BJ (cell line): ENCODE measurements around the gene UNK. TPM values are rescaled to one million over a fixed set of nuclear protein-coding genes. Genes with fewer than 3 reads are reported as not detected.

Experiments
- CTCF ChIA-PET: fragments of 350-600 bp; formaldehyde crosslinking; extraction: SDS; loops from one replicate; lab custom pipeline; 2021; ENCODE audit warnings: antibody characterized with exemption, inconsistent platforms; lab: Yijun Ruan, JAX
- POLR2A ChIA-PET: fragments of 300-600 bp; sonication (Branson Sonifier 250); formaldehyde crosslinking; extraction: SDS; loops from one replicate; lab custom pipeline; 2021; ENCODE audit warnings: antibody characterized with exemption; lab: Charles Lee
- DNase-seq: peaks from one replicate; pipeline ENCODE4 v3.0.0-alpha.2; 2011; ENCODE audit warnings: low read depth
- H3K27me3 ChIP-seq: 2 replicates; pipeline ENCODE4 v1.6.0; 2011; ENCODE audit warnings: low read length; ENCODE audit not compliant: control insufficient read depth, insufficient read depth
- H3K36me3 ChIP-seq: 2 replicates; pipeline ENCODE4 v1.5.1; 2011; ENCODE audit warnings: low read length; ENCODE audit not compliant: control insufficient read depth, insufficient read depth
- H3K4me3 ChIP-seq: 2 replicates; pipeline ENCODE4 v1.5.1; 2011; ENCODE audit warnings: low read depth, mild to moderate bottlenecking, control low read depth, low read length
- polyA plus RNA-seq: library from polyadenylated mRNA; depleted of rRNA; stranded (reverse); fragments of >200 nt; gene quantifications from 2 replicates; pipeline ENCODE4 v1.2.3, GENCODE V29; 2011
- TF ChIP-seq, protein P1 (sequence below): IDR thresholded peaks from 2 replicates; pipeline ENCODE4 v1.5.1; 2011; ENCODE audit warnings: low read depth, mild to moderate bottlenecking, control low read depth, inconsistent platforms, low read length, moderate library complexity; ENCODE audit not compliant: insufficient read depth

Gene UNK
- polyA plus RNA-seq, 1 experiment: 7.2 TPM

GRCh38 chr17:75838410-75838809 lies 53.8 kb downstream of the UNK start:
- no peak for DNase-seq
- ChIA-PET POLR2A (no interaction called here), CTCF (interaction anchor here (1.2 kb wide), 1 partner anchor 73 kb away, joined by 3 read pairs; the partner anchor contains the start of gene GALK1)
- Histone ChIP-seq H3K27me3 (no peaks in the 10 kb centered on the region), H3K36me3 (no peaks in the 10 kb centered on the region), H3K4me3 (no peak overlapping the region)
- TF ChIP-seq, protein P1, sequence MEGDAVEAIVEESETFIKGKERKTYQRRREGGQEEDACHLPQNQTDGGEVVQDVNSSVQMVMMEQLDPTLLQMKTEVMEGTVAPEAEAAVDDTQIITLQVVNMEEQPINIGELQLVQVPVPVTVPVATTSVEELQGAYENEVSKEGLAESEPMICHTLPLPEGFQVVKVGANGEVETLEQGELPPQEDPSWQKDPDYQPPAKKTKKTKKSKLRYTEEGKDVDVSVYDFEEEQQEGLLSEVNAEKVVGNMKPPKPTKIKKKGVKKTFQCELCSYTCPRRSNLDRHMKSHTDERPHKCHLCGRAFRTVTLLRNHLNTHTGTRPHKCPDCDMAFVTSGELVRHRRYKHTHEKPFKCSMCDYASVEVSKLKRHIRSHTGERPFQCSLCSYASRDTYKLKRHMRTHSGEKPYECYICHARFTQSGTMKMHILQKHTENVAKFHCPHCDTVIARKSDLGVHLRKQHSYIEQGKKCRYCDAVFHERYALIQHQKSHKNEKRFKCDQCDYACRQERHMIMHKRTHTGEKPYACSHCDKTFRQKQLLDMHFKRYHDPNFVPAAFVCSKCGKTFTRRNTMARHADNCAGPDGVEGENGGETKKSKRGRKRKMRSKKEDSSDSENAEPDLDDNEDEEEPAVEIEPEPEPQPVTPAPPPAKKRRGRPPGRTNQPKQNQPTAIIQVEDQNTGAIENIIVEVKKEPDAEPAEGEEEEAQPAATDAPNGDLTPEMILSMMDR: no peak

- Histone ChIP-seq H3K27me3 (no peaks in the 10 kb centered on the region), H3K4me3 (no peak overlapping the region), H3K36me3 (no peaks in the 10 kb centered on the region)
- DNase-seq: no peak
- TF ChIP-seq, protein P1: no peak
- POLR2A ChIA-PET: interaction anchor here (0.7 kb wide), 1 partner anchor 16 kb away, joined by 13 read pairs; no protein-coding TSS in a partner anchor
- CTCF ChIA-PET: interaction anchor here (1.0 to 1.8 kb wide), 6 partner anchors 8 to 75 kb away, joined by 3 to 7 read pairs (median 4); partner anchors contain the start of genes GALK1 and TRIM47
Measured at GRCh38 chr17:75839942-75840798, 55.6 kb downstream of the UNK start.

DNA sequence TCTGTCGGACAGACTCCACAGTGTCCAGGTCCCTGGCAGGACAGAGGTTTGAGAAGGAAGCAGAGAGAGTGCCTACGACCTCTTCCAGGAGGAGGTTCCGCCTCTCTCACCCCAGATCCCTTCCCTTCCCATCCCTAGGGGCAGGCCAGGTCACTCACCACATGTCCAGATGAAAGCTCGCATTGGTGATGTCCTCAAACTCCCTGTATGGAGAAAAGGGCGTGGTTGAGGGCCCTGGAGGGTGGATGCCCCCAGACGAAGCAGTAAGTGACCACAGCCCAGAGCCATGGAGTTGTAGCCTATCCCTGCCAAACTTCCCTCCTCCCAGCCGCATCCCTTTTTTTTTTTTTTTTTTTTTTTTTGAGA lies 56.2 kb downstream of the UNK start:
- no peak for DNase-seq
- CTCF ChIA-PET: interaction anchor here (1.0 to 1.8 kb wide), 2 partner anchors 10 to 14 kb away, joined by 4 to 7 read pairs; no protein-coding TSS in a partner anchor
- Histone ChIP-seq H3K4me3 (no peak overlapping the region), H3K36me3 (peaks cover 3% of the 10 kb centered on the region), H3K27me3 (no peaks in the 10 kb centered on the region)
- TF ChIP-seq, protein P1: no peak
- POLR2A ChIA-PET: no interaction called here

DNA sequence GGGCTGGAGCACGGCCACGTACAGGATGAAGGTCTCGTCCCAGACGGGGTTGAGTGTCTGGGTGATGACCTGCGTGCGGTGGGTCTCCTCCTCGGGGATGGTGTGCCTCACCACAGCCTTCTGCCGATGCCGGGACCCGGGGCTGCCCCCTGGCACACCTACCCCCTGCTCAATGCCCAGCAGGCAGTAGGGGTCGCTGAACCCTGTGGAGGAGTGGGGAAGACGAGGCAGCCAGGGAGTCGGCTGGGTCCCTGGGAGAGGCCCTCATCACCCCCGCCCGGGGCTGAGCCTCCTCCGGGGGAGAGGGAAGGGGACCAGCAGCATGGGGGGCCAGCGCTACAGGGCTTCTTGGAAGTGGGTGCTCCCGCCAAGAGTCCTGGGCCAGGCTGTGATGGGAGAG lies 57.8 kb downstream of the UNK start:
- TF ChIP-seq, protein P1: no peak
- CTCF ChIA-PET: interaction anchor here (1.3 kb wide), 1 partner anchor 8 kb away, joined by 3 read pairs; no protein-coding TSS in a partner anchor
- Histone ChIP-seq H3K27me3 (no peaks in the 10 kb centered on the region), H3K4me3 (no peak overlapping the region), H3K36me3 (peaks cover 13% of the 10 kb centered on the region)
- POLR2A ChIA-PET: no interaction called here
- DNase-seq: no peak

GRCh38 chr17:75842963-75843576 lies 58.5 kb downstream of the UNK start:
- POLR2A ChIA-PET: no interaction called here
- TF ChIP-seq, protein P1: no peak
- CTCF ChIA-PET: interaction anchor here (1.0 to 1.3 kb wide), 2 partner anchors 9 to 18 kb away, joined by 3 to 4 read pairs; no protein-coding TSS in a partner anchor
- H3K4me3 ChIP-seq: no peak overlapping the region
- no peaks in the 10 kb centered on the region for H3K27me3 ChIP-seq
- peaks cover 16% of the 10 kb centered on the region for H3K36me3 ChIP-seq
- DNase-seq: no peak
